Fibroblast of lung (primary cell): ENCODE data around the gene RRP36. TPM values are rescaled to one million over a fixed set of nuclear protein-coding genes. Genes with fewer than 3 reads are reported as not detected.

Experiments
- DNase-seq, 2 donors: peaks; one replicate each; pipeline versions ENCODE4 v3.0.0 to v3.0.0-alpha.2; 2010; ENCODE audit warnings: low read depth in 2 of 2
- H2AFZ ChIP-seq: 2 replicates; pipeline ENCODE4 v1.5.1; 2012; ENCODE audit warnings: low read length, control low read depth, inconsistent platforms
- H3K27ac ChIP-seq: 2 replicates; pipeline ENCODE4 v1.5.1; 2011; ENCODE audit warnings: low read length, control low read depth; ENCODE audit not compliant: insufficient read depth
- H3K27me3 ChIP-seq: 2 replicates; pipeline ENCODE4 v1.5.1; 2011; ENCODE audit warnings: mild to moderate bottlenecking, low read length; ENCODE audit not compliant: control insufficient read depth, insufficient read depth
- H3K36me3 ChIP-seq: 2 replicates; pipeline ENCODE4 v1.5.1; 2011; ENCODE audit warnings: low read length; ENCODE audit not compliant: control insufficient read depth, insufficient read depth
- H3K4me1 ChIP-seq: 2 replicates; pipeline ENCODE4 v1.5.1; 2011; ENCODE audit warnings: low read length; ENCODE audit not compliant: control insufficient read depth, insufficient read depth; ENCODE audit errors: extremely low read depth
- H3K4me2 ChIP-seq: 2 replicates; pipeline ENCODE4 v1.5.1; 2011; ENCODE audit warnings: low read length, control low read depth; ENCODE audit not compliant: insufficient read depth; ENCODE audit errors: extremely low read depth
- H3K4me3 ChIP-seq, 4 experiments: fragments of 200-600 bp in 1 of 4; sonication (generic) in 1 of 4; replicated peaks in 1 of 4; 2 replicates each; pipeline ENCODE4 v1.5.1; 2011 to 2016; ENCODE audit warnings: low read length in 4 of 4, low read depth in 3 of 4, mild to moderate bottlenecking in 3 of 4, control low read depth in 2 of 4, inconsistent platforms in 1 of 4, mixed read lengths in 1 of 4; ENCODE audit not compliant: insufficient read depth in 1 of 4; ENCODE audit errors: control extremely low read depth in 1 of 4
- H3K79me2 ChIP-seq: 2 replicates; pipeline ENCODE4 v1.5.1; 2012; ENCODE audit warnings: mild to moderate bottlenecking, low read length, inconsistent platforms; ENCODE audit not compliant: control insufficient read depth, insufficient read depth
- H3K9ac ChIP-seq: 2 replicates; pipeline ENCODE4 v1.5.1; 2011; ENCODE audit warnings: mild to moderate bottlenecking, low read length, control low read depth; ENCODE audit not compliant: insufficient read depth
- H3K9me3 ChIP-seq: 2 replicates; pipeline ENCODE4 v1.5.1; 2012; ENCODE audit warnings: low read depth, low read length; ENCODE audit not compliant: control insufficient read depth, insufficient read depth
- H4K20me1 ChIP-seq: 2 replicates; pipeline ENCODE4 v1.5.1; 2011; ENCODE audit warnings: low read length; ENCODE audit not compliant: control insufficient read depth, insufficient read depth; ENCODE audit errors: extremely low read depth
- EZH2 ChIP-seq: IDR thresholded peaks from 2 replicates; pipeline ENCODE4 v1.5.1; 2012; ENCODE audit warnings: low read length, control low read depth, mild to moderate bottlenecking; ENCODE audit errors: missing control alignments
- polyA plus RNA-seq, 2 donors: library from polyadenylated mRNA; depleted of rRNA in 1 of 2; stranded (reverse) in 1 of 2; unstranded in 1 of 2; fragments of >200 nt; gene quantifications; 2 replicates each; pipeline ENCODE4 v1.2.1, GENCODE V29; 2011 to 2012; ENCODE audit warnings: missing spikeins in 1 of 2
- total RNA-seq: library from RNA; depleted of rRNA; stranded (reverse); fragments of >200 nt; gene quantifications from 2 replicates; pipeline ENCODE4 v1.2.1, GENCODE V29; 2014
- TF ChIP-seq, protein P1 (sequence below), 2 donors: IDR thresholded peaks in 1 of 2; conservative IDR thresholded peaks in 1 of 2; 1 replicate in 1 of 2; 2 replicates in 1 of 2; pipeline ENCODE4 v1.5.1; 2011 to 2012; ENCODE audit warnings: low read length in 2 of 2, control low read depth in 1 of 2, inconsistent platforms in 1 of 2, low read depth in 1 of 2, mild to moderate bottlenecking in 1 of 2

RRP36 gene
- total and polyA plus RNA-seq, 2 donors (not counting 1 experiment from before 2014, with no cell fraction given), result 73.0 to 88.0 TPM

DNA sequence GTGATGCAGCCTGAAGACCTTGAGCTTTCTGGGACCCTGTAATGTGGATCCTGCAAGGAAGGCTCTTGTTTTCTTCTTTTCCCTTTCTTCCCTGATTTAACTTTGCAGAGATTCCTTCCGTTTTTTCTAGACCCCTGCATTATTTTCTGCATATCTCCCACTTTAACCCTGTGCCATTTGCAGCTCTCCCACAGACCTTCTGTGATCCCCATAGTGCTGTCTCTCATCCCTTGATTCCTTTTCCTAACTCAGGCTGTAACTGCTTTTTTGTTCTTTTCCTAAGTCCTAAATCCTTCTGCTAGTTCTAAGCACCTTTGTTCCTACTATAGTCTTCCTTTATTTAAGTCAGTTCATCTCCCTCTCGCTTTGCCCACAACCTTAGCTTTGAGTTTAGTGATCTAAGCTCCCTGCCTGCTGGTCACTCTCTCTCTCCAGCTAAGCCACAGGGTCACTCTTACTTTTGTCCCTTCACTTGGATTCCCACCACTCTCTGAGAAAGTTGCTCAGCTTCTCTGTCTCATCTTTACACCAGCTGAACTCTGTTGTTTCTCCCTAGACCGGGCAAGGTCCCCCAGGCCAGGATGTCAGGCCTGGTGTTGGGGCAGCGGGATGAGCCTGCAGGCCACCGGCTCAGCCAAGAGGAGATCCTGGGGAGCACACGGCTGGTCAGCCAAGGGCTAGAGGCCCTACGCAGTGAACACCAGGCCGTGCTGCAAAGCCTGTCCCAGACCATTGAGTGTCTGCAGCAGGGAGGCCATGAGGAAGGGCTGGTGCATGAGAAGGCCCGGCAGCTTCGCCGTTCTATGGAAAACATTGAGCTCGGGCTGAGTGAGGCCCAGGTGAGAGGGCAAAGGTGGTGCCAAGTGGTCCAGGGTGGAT lies 39.6 kb downstream of the RRP36 start:
- Histone ChIP-seq H3K9ac (no peak overlapping the region), H3K4me1 (peaks cover 10% of the 10 kb centered on the region), H3K4me3 (peak overlapping the region in 1 of 4 experiments; percentile 91), H3K27ac (no peak overlapping the region), H2AFZ (no peak overlapping the region), H3K79me2 (peaks cover 14% of the 10 kb centered on the region), H3K4me2 (peak overlapping the region; percentile 61), H3K36me3 (peaks cover 2% of the 10 kb centered on the region), H3K9me3 (no peaks in the 10 kb centered on the region), H4K20me1 (no peaks in the 10 kb centered on the region), H3K27me3 (no peaks in the 10 kb centered on the region)
- TF ChIP-seq, protein P1, sequence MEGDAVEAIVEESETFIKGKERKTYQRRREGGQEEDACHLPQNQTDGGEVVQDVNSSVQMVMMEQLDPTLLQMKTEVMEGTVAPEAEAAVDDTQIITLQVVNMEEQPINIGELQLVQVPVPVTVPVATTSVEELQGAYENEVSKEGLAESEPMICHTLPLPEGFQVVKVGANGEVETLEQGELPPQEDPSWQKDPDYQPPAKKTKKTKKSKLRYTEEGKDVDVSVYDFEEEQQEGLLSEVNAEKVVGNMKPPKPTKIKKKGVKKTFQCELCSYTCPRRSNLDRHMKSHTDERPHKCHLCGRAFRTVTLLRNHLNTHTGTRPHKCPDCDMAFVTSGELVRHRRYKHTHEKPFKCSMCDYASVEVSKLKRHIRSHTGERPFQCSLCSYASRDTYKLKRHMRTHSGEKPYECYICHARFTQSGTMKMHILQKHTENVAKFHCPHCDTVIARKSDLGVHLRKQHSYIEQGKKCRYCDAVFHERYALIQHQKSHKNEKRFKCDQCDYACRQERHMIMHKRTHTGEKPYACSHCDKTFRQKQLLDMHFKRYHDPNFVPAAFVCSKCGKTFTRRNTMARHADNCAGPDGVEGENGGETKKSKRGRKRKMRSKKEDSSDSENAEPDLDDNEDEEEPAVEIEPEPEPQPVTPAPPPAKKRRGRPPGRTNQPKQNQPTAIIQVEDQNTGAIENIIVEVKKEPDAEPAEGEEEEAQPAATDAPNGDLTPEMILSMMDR (conservative IDR thresholded peaks at IDR 0.05 in 1 of 2, IDR thresholded peaks at IDR 0.05 in 1 of 2; ENCODE audit: low read depth in 1 of 2, low read length in 2 of 2), result no peak
- TF ChIP-seq EZH2, result no peak
- DNase-seq, result no peak

DNA sequence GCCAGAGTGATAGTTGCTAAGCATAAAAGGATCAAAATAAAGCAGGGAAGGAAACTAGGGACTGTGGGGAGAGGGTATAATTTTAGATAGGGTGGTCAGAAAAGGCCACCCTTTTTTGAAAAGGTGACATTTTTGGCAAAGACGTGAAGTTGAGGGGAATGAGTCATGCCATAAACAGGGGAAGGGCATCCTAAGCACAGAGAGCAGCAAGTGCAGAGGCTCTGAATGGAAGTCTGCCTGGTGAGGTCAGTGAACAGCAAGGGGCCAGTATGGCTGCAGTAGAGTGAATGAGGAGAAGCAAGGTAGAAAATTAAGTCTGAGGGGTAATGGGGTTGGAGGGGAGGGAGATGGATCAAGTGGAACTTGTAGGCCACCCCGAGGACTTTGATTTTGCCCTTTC lies 40.4 kb downstream of the RRP36 start:
- Histone ChIP-seq H3K4me1 (peaks cover 10% of the 10 kb centered on the region), H3K9me3 (no peaks in the 10 kb centered on the region), H4K20me1 (no peaks in the 10 kb centered on the region), H2AFZ (no peak overlapping the region), H3K27me3 (no peaks in the 10 kb centered on the region), H3K27ac (no peak overlapping the region), H3K36me3 (peaks cover 2% of the 10 kb centered on the region), H3K4me2 (no peak overlapping the region), H3K9ac (no peak overlapping the region), H3K4me3 (no peak overlapping the region), H3K79me2 (peaks cover 14% of the 10 kb centered on the region)
- peak; percentile 6 to 60 for DNase-seq
- TF ChIP-seq, protein P1 (conservative IDR thresholded peaks at IDR 0.05 in 1 of 2, IDR thresholded peaks at IDR 0.05 in 1 of 2; ENCODE audit: low read depth in 1 of 2, low read length in 2 of 2), result no peak
- TF ChIP-seq EZH2, result no peak

DNA sequence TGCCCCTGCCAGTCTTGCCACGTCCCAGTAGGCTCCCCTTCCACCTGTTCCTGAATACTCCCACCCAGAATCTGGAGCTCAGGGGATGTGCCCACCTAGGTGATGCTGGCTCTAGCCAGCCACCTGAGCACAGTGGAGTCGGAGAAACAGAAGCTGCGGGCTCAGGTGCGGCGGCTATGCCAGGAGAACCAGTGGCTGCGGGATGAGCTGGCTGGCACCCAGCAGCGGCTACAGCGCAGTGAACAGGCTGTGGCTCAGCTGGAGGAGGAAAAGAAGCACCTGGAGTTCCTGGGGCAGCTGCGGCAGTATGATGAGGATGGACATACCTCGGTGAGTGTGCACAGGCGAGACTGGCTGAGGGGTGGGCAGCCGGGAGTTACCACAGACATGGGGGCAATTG lies 41.4 kb downstream of the RRP36 start:
- peaks cover 13% of the 10 kb centered on the region for H3K79me2 ChIP-seq
- no peak for TF ChIP-seq EZH2
- TF ChIP-seq, protein P1 (conservative IDR thresholded peaks at IDR 0.05 in 1 of 2, IDR thresholded peaks at IDR 0.05 in 1 of 2; ENCODE audit: low read depth in 1 of 2, low read length in 2 of 2), result no peak
- H3K9ac ChIP-seq, result no peak overlapping the region
- no peak overlapping the region for H3K4me3 ChIP-seq
- no peak overlapping the region for H3K27ac ChIP-seq
- H3K4me1 ChIP-seq, result peaks cover 9% of the 10 kb centered on the region
- H4K20me1 ChIP-seq, result no peaks in the 10 kb centered on the region
- peaks cover under 1% of the 10 kb centered on the region for H3K36me3 ChIP-seq
- no peaks in the 10 kb centered on the region for H3K27me3 ChIP-seq
- H3K4me2 ChIP-seq, result no peak overlapping the region
- H3K9me3 ChIP-seq, result no peaks in the 10 kb centered on the region
- no peak overlapping the region for H2AFZ ChIP-seq
- DNase-seq, result no peak
